SW 1271 (cell line): Measurements from ENCODE around the gene CHFR.
"Not testable (repeated sequence)": the region's sequence is repeated elsewhere in the genome, so short reads cannot be mapped to it uniquely, and the experiment has no call there.

Experiments used
- DNase-seq, 2 experiments: peaks; one replicate each; lab custom pipeline; 2025; lab: John Stamatoyannopoulos, UW

The CHFR gene

DNA sequence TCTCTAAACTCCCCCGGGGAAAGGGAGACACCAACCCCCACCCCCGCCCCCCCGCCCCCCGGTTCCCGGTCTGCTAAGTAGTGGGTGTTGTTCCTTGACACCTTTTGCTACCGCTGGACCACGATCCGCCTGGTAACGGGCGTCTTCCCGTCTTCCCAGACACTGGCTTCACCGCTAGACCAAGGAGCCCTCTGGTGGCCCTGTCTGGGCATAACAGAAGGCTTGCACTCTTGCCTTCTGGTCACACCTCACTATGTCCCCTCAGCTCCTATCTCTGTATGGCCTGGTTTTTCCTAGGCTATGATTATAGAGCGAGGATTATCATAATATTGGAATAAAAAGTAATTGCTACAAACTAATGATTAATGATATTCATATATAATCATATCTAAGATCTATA lies 78.0 kb downstream of the CHFR start:
- not testable (repeated sequence) for DNase-seq

- no peak for DNase-seq
Observed at GRCh38 chr12:132807295-132808092, 79.9 kb downstream of the CHFR start.

DNA sequence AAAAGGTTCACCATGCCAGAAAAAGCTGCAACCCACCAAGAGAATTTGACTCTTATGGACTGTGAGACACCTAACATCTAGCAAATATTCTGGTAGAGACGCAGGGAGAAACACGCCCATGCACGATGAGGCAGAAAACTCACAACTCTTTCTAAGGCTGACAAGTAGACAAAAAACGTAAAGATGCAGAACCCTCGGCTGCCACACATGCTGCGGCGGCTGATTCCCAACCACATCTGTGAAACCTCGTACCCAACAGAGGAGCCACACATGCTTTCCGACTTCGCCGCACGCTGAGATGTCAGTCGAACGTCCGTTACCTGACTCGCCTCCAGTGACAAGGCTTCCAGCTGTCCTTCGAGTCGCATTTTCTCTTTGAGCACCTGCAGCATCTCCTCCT lies 80.5 kb downstream of the CHFR start:
- no peak for DNase-seq

GRCh38 chr12:132804426-132804861 lies 83.0 kb downstream of the CHFR start:
- DNase-seq = no peak

DNA sequence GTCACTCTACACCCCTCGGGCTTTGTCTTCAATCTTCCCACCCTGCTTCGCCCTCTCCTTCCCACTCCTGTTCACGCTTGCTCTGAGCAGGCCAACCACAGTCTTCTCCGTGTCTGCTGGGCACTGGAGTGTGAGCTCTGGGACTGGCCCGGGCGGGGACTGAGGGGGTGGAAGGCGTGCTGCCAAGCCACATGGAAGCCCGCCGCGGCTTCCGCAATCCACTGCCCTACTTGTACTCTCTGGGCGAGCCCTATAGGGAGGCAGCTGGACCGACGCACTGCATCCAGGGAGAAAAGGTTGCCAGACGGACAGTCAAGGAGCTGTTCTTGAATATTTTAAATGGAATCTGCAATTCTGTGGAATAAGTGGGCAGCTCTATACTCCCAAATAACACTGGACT lies 83.5 kb downstream of the CHFR start:
- no peak for DNase-seq

DNA sequence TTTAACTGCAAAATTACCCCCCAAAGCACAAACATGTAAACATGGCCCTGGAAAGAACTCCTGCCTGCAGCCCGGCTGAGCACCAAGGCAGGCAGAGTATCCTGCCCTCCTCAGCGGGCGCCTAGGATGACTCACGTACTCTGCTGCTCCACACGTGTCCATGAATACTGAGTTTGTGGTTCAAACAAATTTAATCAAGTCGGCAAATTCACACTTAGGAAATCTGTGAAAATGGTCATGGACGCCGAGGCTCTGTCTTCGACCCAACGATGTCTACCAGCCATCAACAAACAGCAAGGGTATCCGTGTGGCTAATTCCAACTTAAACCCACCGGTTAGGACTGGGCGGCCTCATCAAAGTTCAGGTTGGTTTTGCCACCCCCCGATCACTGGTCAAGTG lies 84.3 kb downstream of the CHFR start:
- no peak for DNase-seq

GRCh38 chr12:132801741-132802140 lies 85.7 kb downstream of the CHFR start:
- DNase-seq = no peak

GRCh38 chr12:132798836-132799235 lies 88.6 kb downstream of the CHFR start:
- DNase-seq = no peak

DNA sequence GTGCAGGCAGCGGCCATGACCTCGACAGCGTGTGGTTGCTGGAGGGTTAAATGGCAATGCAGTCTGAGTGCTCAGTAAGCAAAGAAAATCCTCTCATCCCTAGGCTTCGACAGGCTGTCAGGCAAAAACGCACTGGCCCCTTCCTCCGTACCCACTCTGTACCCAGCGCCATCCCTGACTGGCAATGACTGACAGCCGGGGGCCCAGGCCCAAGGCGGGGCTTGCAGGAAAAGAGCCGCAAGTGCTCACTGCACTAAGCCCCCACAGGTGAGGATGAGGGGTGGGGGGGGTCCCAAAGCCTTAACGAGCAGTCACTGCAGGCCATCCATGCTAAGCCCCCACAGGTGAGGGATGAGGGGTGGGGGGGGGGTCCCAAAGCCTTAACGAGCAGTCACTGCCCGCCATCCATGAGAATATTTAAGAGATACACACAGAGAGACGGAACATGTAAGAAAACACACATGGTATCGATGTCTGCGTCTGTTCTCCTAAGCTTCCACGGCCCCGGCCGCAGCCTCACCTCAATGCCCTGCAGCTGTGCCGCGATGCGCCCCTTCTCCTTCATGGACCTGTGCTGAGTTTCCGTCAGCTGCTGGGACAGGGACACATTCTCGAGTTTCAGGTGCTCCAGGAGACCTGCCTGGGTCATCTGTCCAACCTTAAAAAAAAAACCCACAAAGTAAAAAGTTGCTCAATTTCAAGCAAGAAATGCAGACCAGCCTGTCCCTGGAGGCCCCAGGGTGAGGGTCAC lies 89.4 kb downstream of the CHFR start:
- DNase-seq = no peak

DNA sequence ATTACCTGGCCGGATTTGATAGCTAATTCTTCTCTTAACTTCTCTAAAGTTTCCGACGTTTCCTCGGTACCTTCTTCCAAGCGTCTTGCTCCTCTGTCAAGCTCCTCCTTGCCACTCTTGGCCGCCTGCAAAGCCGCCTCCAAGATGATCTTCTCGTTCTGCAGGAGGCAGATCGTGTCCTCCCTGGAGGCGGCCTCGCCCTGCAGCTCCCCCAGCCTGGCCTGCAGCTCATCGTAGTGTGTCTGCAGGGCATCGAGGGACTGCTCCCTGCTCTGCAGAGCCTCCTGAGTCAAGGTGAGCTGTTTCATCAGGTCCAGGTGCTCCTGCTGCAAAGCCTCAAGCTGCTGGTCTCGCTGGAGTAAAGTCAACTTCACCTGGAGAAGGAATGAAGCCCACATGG lies 91.6 kb downstream of the CHFR start:
- no peak for DNase-seq

DNA sequence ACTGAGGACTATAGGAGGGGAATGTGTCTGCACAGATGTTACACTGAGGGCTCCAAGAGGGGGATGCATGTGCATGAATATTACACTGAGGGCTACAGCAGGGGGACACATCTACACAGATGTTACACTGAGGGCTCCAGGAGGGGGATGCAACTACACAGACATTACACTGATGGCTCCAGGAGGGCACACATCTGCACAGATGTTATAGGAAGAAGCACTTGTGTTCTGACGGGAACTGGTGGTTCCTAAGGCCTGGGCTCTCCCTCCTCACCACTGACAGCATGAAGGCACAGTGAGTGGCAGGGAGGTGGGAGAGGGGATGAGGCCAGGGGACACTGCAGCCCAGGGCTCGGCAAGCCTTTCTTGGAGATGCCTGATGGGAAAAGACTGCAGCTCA lies 95.5 kb downstream of the CHFR start:
- not testable (repeated sequence) for DNase-seq

- DNase-seq = no peak
Observed at GRCh38 chr12:132789099-132789471, 98.3 kb downstream of the CHFR start.

DNA sequence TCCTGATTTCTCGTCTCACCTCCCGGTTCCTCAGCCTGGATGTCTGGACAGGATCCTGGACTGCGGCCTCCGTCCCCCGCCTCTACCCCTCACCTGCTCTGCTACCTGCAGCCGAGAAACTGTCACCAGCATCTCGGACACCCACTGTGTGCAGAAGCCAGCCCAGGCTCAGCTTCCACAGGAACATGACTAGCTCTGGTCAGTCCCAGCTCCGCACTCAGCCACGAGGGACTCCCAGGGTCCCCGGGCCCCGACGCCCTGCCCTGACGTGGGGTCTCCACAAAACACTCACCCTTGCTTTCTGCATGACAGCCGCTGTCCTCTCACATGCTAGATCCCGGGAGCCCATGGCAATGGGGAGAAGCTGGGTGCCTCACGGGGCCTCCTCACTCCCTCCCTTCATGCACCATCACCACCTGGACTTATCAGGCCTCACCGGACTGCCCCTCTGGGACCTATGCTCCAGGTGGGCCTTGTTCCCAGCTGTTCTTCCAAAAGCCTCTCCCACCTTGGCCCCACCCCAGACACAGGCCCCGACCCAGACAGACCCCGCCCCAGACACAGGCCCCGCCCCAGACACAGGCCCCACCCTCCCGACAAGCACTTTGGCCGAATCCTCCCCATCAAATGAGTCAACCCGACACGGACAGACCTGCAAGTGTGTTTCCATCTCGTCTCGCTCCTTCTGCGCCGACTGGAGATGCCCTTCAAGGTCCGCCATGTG lies 98.9 kb downstream of the CHFR start:
- DNase-seq = no peak

- DNase-seq = no peak
Observed at GRCh38 chr12:132787877-132788276, 99.5 kb downstream of the CHFR start.

DNA sequence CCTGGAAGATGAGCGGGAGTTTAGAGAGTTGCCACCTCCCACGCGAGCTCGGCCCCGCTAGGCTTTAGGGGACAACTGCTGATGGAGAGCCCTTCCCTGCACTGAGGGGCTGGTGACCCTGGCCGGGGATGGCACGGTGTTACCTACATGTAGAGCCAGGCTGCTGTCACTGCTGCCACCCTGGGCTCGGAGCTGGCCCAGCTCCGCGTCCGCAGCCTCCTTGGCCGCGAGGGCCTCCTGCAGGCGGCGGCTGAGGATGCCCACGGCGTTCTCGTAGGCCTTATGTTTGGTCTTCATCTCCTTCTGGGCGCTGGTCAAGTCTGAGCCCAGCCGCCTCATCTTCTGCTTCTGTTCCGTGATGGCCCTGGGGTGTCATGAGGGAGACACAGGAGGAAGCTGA lies 101.2 kb downstream of the CHFR start:
- DNase-seq = no peak

DNA sequence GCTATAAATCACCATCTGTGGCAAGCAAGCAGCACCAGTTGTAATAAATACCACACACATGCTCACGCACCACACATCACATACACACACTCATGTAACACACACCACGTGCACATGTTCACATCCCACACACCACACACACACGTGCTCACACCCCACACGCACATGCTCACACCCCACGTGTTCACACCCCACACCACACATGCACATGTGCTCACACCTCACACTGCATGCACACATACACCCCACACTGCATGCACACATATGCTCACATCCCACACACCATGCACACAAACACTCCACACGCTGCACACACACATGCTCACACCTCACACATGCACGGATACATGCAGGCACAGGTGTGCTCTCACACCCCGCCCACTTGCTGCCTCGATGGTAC lies 102.8 kb downstream of the CHFR start:
- no peak for DNase-seq

DNA sequence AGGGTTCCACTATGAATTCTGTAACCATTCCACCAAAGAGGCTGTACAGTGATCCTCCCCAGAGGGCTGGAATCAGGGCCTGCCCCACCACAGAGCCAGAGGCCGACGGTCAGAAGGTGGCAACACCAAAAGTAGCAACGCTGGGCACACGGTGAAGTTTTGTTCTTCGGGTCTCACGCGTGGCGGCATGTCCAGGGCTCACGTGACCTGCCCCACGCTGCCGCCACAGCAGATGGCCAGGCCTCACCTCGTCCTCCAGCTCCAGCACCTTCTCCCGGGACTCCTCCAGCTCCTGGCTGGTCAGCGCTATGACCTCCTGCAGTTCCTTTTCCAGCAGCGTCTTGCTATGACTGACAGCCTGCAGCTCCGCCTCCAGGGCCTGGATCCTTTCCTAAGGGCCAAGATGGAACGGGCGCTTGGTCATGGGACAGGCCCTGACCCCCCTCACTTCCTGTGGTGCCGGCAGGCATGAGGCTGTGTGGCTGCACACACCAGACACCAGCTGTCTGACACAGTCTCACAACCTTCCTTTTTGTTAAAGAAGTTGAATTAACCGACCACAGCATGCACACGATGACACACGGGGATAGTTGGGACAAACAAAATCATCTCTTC lies 103.4 kb downstream of the CHFR start:
- DNase-seq = no peak
